Neutrophil (primary cell): ENCODE results near the gene PAOX.

Experiments used
- H3K27ac ChIP-seq: fragments of 200-600 bp; sonication (generic); 2 replicates; pipeline ENCODE4 v1.5.1; 2016; ENCODE audit warnings: mild to moderate bottlenecking, moderate library complexity
- H3K27me3 ChIP-seq: fragments of 200-600 bp; sonication (generic); 2 replicates; pipeline ENCODE4 v1.6.0; 2016; ENCODE audit warnings: mild to moderate bottlenecking
- H3K36me3 ChIP-seq: fragments of 200-600 bp; sonication (generic); 2 replicates; pipeline ENCODE4 v1.5.1; 2017
- H3K4me1 ChIP-seq, 2 experiments: fragments of 200-600 bp in 1 of 2; sonication (generic) in 1 of 2; 1 replicate in 1 of 2; 2 replicates in 1 of 2; pipeline versions ENCODE4 v1.5.1 to v1.6.1; 2013 to 2016; ENCODE audit warnings: low read depth in 1 of 2, low read length in 1 of 2, mild to moderate bottlenecking in 1 of 2, moderate library complexity in 1 of 2; ENCODE audit not compliant: control insufficient read depth in 1 of 2, insufficient read depth in 1 of 2
- H3K4me3 ChIP-seq, 2 experiments: fragments of 200-600 bp in 1 of 2; sonication (generic) in 1 of 2; 1 replicate in 1 of 2; 2 replicates in 1 of 2; pipeline ENCODE4 v1.5.1; 2013 to 2016; ENCODE audit warnings: low read depth in 1 of 2, low read length in 1 of 2, mild to moderate bottlenecking in 1 of 2, moderate library complexity in 1 of 2
- H3K9me3 ChIP-seq: fragments of 200-600 bp; sonication (generic); 2 replicates; pipeline ENCODE4 v1.5.1; 2016
- TF ChIP-seq, protein P1 (sequence below): fragments of 200-600 bp; sonication (generic); IDR thresholded peaks from 2 replicates; pipeline ENCODE4 v1.5.1; 2016; ENCODE audit warnings: antibody characterized with exemption

Gene PAOX

DNA sequence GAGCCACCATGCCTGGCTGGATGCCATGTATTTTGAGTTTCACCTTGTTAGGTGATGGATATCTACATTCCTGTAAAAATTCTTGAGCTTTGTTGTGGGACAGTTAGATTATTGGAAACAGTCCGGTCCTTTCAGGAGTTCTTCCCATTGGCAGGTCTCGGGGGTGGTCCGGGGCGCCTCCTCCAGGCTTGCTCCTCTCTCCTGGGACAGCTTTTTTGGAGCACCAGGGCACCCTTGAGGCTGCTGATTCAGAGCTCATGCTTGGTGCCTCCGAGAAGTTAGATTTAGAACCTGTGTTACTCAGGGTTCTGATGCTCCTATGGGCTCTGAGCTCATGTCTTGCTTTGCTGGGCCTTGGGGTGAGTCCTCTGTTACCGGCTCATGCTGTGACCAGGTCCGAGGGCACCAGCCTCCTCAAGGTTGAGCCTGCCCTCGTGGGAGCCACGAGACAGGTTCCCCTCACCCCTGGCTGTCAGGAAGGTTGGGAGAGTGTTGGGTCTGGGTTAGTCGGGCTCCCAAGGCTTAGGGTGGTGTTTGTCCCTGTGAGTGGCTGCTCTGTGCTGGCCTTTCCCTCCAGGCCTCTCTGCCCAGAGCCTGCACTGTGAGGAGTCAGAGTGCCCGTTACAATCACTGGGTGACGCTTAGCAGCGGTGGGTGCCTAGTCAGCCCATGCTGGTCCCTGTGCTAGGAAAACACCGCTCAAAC lies 39.4 kb downstream of the PAOX start:
- H3K36me3 ChIP-seq: peaks cover 19% of the 10 kb centered on the region
- H3K4me1 ChIP-seq: no peaks in the 10 kb centered on the region
- no peak overlapping the region for H3K4me3 ChIP-seq
- peaks cover 24% of the 10 kb centered on the region for H3K27me3 ChIP-seq
- TF ChIP-seq, protein P1, sequence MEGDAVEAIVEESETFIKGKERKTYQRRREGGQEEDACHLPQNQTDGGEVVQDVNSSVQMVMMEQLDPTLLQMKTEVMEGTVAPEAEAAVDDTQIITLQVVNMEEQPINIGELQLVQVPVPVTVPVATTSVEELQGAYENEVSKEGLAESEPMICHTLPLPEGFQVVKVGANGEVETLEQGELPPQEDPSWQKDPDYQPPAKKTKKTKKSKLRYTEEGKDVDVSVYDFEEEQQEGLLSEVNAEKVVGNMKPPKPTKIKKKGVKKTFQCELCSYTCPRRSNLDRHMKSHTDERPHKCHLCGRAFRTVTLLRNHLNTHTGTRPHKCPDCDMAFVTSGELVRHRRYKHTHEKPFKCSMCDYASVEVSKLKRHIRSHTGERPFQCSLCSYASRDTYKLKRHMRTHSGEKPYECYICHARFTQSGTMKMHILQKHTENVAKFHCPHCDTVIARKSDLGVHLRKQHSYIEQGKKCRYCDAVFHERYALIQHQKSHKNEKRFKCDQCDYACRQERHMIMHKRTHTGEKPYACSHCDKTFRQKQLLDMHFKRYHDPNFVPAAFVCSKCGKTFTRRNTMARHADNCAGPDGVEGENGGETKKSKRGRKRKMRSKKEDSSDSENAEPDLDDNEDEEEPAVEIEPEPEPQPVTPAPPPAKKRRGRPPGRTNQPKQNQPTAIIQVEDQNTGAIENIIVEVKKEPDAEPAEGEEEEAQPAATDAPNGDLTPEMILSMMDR: no peak
- H3K9me3 ChIP-seq: no peaks in the 10 kb centered on the region
- H3K27ac ChIP-seq: no peak overlapping the region

DNA sequence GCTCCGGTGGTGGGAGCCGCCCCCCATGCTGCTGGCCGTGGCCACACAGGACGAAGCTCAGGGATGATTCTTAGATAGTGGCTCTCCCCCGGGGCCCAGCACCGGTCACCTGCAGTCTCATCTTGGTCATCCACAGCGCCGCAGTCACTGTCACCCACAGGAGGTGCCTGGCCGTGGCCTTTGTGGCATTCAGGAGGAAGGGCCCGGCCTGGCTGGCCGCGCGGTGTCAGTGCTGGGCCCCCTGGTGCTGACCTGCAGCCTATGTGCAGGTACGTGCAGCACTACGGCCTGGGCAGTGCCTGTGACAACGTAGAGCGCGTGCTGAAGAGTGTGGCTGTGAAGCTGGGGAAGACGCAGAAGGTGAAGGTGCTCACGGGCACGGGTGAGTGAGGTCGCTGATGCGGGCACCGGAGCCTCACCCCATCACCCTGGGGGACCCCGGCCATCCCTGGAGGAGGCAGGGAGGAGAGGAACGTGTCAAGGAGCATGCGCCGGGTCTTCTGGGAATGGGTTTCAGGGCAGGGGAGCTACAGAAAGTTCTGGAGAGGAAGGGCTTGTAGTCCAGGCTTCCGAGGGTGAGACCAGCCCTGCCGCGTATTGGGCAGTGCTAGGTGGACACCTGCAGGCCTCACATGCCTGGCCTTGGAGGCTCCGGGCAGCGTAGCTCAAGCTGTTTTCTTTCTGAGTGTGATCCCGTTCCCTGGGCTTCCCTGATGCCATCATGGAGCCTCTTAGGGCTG lies 40.3 kb downstream of the PAOX start:
- H3K27me3 ChIP-seq: peaks cover 30% of the 10 kb centered on the region
- TF ChIP-seq, protein P1: no peak
- H3K36me3 ChIP-seq: peaks cover 19% of the 10 kb centered on the region
- H3K4me1 ChIP-seq: no peaks in the 10 kb centered on the region
- H3K9me3 ChIP-seq: no peaks in the 10 kb centered on the region
- no peak overlapping the region for H3K4me3 ChIP-seq
- H3K27ac ChIP-seq: no peak overlapping the region

DNA sequence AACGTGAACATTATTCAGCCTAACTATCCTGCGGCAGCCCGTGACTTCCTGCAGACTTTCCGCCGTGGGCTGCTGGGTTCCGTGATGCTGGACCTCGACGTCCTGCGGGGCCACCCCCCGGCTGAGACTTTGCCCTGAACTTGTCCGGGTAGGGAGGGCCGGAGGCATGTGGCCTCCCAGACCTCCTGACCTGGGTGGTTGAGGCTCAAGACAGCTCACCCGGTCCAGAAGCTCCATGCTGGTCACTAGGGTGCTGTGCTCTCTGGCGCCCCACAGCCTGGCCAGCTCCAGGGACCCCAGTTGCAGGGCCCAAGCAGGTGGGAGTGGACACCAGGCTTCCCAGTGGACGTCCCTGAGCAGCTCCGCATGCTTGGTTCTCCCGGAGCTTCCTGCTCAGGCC lies 41.0 kb downstream of the PAOX start:
- H3K36me3 ChIP-seq: peaks cover 19% of the 10 kb centered on the region
- TF ChIP-seq, protein P1: no peak
- H3K27me3 ChIP-seq: peaks cover 35% of the 10 kb centered on the region
- H3K9me3 ChIP-seq: no peaks in the 10 kb centered on the region
- no peak overlapping the region for H3K4me3 ChIP-seq
- H3K27ac ChIP-seq: no peak overlapping the region
- no peaks in the 10 kb centered on the region for H3K4me1 ChIP-seq

DNA sequence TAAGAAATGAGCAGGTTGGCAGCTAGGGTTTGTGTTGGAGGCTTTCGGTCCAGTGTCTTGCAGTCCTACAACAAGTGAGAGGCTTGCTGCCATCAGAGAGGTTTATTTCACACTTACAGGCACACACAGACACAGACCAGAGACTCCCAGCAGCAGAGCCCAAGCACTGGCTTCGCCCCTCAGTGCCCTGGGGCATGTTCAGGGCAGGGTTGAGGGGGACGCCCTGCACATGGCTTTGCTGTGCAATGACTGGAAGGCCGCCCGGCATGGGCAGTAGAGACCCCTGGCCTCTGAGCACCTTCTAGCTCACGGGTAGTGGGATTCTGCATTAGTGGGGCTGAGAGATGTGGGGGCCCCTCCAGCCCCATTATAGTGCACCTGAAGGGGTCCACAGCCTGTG lies 41.5 kb downstream of the PAOX start:
- TF ChIP-seq, protein P1: no peak
- Histone ChIP-seq H3K27me3 (peaks cover 40% of the 10 kb centered on the region), H3K27ac (no peak overlapping the region), H3K9me3 (no peaks in the 10 kb centered on the region), H3K4me1 (no peaks in the 10 kb centered on the region), H3K4me3 (no peak overlapping the region), H3K36me3 (peaks cover 19% of the 10 kb centered on the region)

DNA sequence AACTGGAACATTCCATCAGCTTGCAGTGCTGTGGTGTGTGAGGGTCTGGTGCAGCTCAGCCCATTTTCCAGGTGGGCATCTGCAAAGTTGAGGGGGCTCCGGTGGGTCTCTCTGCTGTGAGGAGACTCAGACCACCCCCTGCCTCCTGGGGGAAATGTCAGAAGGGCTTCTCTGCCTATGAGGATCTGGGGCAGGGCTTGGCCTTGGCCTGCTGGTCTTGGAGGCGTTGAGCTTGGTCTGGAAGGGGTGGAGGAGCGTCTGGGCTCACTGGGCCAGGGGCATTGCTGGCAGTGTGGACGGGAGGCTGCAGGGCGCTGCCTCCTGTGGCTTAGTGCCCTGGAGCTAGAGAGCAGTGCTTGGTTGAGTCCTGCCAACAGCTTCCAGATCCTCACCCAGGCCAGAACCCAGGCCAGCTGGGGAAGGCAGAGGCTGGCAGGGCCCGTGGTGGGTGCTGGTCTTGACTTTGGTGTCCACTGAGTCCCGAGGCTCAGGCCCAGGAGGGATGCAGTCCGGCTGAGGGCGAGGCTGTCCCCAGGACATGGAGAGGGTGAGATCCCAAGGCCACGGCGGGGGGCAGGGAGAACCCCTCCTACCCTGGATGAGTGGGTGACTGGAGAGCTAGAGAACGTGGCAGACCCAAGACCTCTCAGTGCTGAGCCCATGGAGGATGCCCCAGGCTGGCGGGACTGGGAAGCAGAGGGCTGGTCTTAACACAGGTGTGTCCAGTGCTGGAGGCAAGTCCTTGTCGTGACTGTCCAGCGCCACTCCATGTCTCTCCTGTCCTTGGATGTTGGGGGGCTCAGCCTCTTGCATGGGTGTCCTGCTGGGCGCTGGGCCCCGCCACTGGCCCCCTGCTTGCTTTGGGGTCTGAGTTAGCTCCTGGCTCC lies 42.5 kb downstream of the PAOX start:
- Histone ChIP-seq H3K27me3 (peaks cover 40% of the 10 kb centered on the region), H3K36me3 (peaks cover 19% of the 10 kb centered on the region), H3K4me3 (no peak overlapping the region), H3K4me1 (no peaks in the 10 kb centered on the region), H3K9me3 (no peaks in the 10 kb centered on the region), H3K27ac (no peak overlapping the region)
- TF ChIP-seq, protein P1: no peak
